Erythroblast (primary cell): ENCODE results near the gene TEX2.
A peak's percentile ranks its signal among the peaks of the same experiment; 100 is the strongest.

ENCODE experiments used
- DNase-seq, 2 experiments: peaks; one replicate each; lab custom pipeline; 2025; lab: John Stamatoyannopoulos, UW
- GATA1 ChIP-seq: IDR thresholded peaks from 2 replicates; pipeline ENCODE4 v1.6.1; 2011; ENCODE audit warnings: low read depth, mild to moderate bottlenecking, control low read depth, low read length, moderate library complexity
- POLR2A ChIP-seq: IDR thresholded peaks from 2 replicates; pipeline ENCODE4 v1.6.1; 2011; ENCODE audit warnings: mild to moderate bottlenecking, low read length

Gene TEX2

GRCh38 chr17:64263000-64263766 is at the start of gene TEX2:
Gene TEX2 (minus strand): TSS chr17:64263260. CDS start chr17:64214217, 49,043 bp downstream.
- DNase-seq, result peak; percentile 92 to 94
- TF ChIP-seq POLR2A (peak; percentile 65), GATA1 (no peak)

GRCh38 chr17:64309710-64310109 is 46.6 kb upstream of the TEX2 start:
- DNase-seq, result no peak
- TF ChIP-seq GATA1 (no peak), POLR2A (no peak)

- no peak for TF ChIP-seq POLR2A
- TF ChIP-seq GATA1, result no peak
- no peak for DNase-seq
Observed at GRCh38 chr17:64309021-64309420, 46.0 kb upstream of the TEX2 start.

GRCh38 chr17:64306850-64307463 is 43.9 kb upstream of the TEX2 start:
- DNase-seq, result peak; percentile 63 to 82
- TF ChIP-seq POLR2A (no peak), GATA1 (no peak)

- TF ChIP-seq GATA1, result no peak
- no peak for TF ChIP-seq POLR2A
- DNase-seq, result no peak
Observed at GRCh38 chr17:64304551-64304950, 41.5 kb upstream of the TEX2 start.

GRCh38 chr17:64300699-64300965 is 37.6 kb upstream of the TEX2 start:
- TF ChIP-seq POLR2A (no peak), GATA1 (no peak)
- no peak for DNase-seq

- no peak for TF ChIP-seq GATA1
- TF ChIP-seq POLR2A, result no peak
- DNase-seq, result no peak
Observed at GRCh38 chr17:64297467-64298088, 34.5 kb upstream of the TEX2 start.

- no peak for TF ChIP-seq GATA1
- TF ChIP-seq POLR2A, result no peak
- no peak for DNase-seq
Observed at GRCh38 chr17:64296246-64296645, 33.2 kb upstream of the TEX2 start.

- no peak for DNase-seq
- no peak for TF ChIP-seq POLR2A
- no peak for TF ChIP-seq GATA1
Observed at GRCh38 chr17:64295146-64295545, 32.1 kb upstream of the TEX2 start.

- DNase-seq, result peak; percentile 48 to 61
- TF ChIP-seq GATA1, result no peak
Observed at GRCh38 chr17:64291268-64291851, 28.3 kb upstream of the TEX2 start.

- DNase-seq, result no peak
- TF ChIP-seq POLR2A, result no peak
- TF ChIP-seq GATA1, result no peak
Observed at GRCh38 chr17:64289741-64290141, 26.7 kb upstream of the TEX2 start.

GRCh38 chr17:64282753-64283080 is 19.7 kb upstream of the TEX2 start:
- DNase-seq, result no peak
- no peak for TF ChIP-seq GATA1
- TF ChIP-seq POLR2A, result no peak

- DNase-seq, result peak; percentile 84 to 89
- TF ChIP-seq GATA1 (no peak), POLR2A (no peak)
Observed at GRCh38 chr17:64281962-64282752, 19.1 kb upstream of the TEX2 start.
